ENCODE results near the gene FAM120A. TPM values are rescaled to one million over a fixed set of nuclear protein-coding genes. Genes with fewer than 3 reads are reported as not detected.
A peak's percentile ranks its signal among the peaks of the same experiment; 100 is the strongest.

The FAM120A gene
- total RNA-seq, 2 experiments from 2014 or later, result 115 to 154 TPM

- intact Hi-C loops (cut with DNase I, micrococcal nuclease), result no loop called here
- no peaks in the 10 kb centered on the region for H3K27me3 Mint-ChIP-seq
- H3K9me3 Mint-ChIP-seq (ENCODE audit: low read depth), result no peaks in the 10 kb centered on the region
- no peak for ATAC-seq
- CTCF ChIA-PET, result interaction anchor here (1.8 kb wide), 1 partner anchor 25 kb away, joined by 4 read pairs; no protein-coding TSS in a partner anchor
- H3K27ac Mint-ChIP-seq, result no peak overlapping the region
- POLR2A ChIA-PET, result no interaction called here
- no peaks in the 10 kb centered on the region for H3K36me3 Mint-ChIP-seq (ENCODE audit: low read depth)
- peaks cover 58% of the 10 kb centered on the region for H3K4me1 Mint-ChIP-seq
- H3K4me3 Mint-ChIP-seq, result no peak overlapping the region
- DNase-seq, result no peak
Observed at GRCh38 chr9:93591301-93592007, 140.0 kb downstream of the FAM120A start.

- CTCF ChIA-PET, result interaction anchor here (0.6 to 1.8 kb wide), 2 partner anchors 18 to 26 kb away, joined by 3 to 4 read pairs; no protein-coding TSS in a partner anchor
- intact Hi-C loops (cut with DNase I, micrococcal nuclease), result no loop called here
Observed at GRCh38 chr9:93592008-93592642, 140.6 kb downstream of the FAM120A start.

GRCh38 chr9:93592643-93593021, 141.1 kb downstream of the FAM120A start:
- Mint-ChIP-seq H3K27ac (no peak overlapping the region), H3K9me3 (ENCODE audit: low read depth) (no peaks in the 10 kb centered on the region), H3K36me3 (ENCODE audit: low read depth) (no peaks in the 10 kb centered on the region), H3K4me3 (no peak overlapping the region), H3K27me3 (no peaks in the 10 kb centered on the region), H3K4me1 (peaks cover 54% of the 10 kb centered on the region)
- DNase-seq (no peak), ATAC-seq (peak; percentile 69)
- intact Hi-C loops (cut with DNase I, micrococcal nuclease), result no loop called here
- CTCF ChIA-PET, result interaction anchor here (0.6 to 1.8 kb wide), 2 partner anchors 17 to 26 kb away, joined by 3 to 4 read pairs; no protein-coding TSS in a partner anchor
- POLR2A ChIA-PET, result no interaction called here

More at GRCh38 chr9:93592008-93592642, 140.6 kb downstream of the FAM120A start:
- Mint-ChIP-seq H3K9me3 (ENCODE audit: low read depth) (no peaks in the 10 kb centered on the region), H3K27me3 (no peaks in the 10 kb centered on the region), H3K4me3 (no peak overlapping the region), H3K27ac (no peak overlapping the region), H3K36me3 (ENCODE audit: low read depth) (no peaks in the 10 kb centered on the region), H3K4me1 (peaks cover 53% of the 10 kb centered on the region)
- no peak for DNase-seq
- no peak for ATAC-seq
- POLR2A ChIA-PET, result no interaction called here

GRCh38 chr9:93593144-93593658, 141.7 kb downstream of the FAM120A start:
- intact Hi-C loops (cut with DNase I, micrococcal nuclease), result no loop called here
- ATAC-seq, result no peak
- ChIA-PET CTCF (interaction anchor here (0.6 to 0.7 kb wide), 3 partner anchors 17 to 567 kb away, joined by 3 read pairs; no protein-coding TSS in a partner anchor), POLR2A (no interaction called here)
- H3K4me1 Mint-ChIP-seq, result peaks cover 54% of the 10 kb centered on the region
- DNase-seq, result no peak
- no peaks in the 10 kb centered on the region for H3K36me3 Mint-ChIP-seq (ENCODE audit: low read depth)
- H3K4me3 Mint-ChIP-seq, result no peak overlapping the region
- H3K27ac Mint-ChIP-seq, result no peak overlapping the region
- no peaks in the 10 kb centered on the region for H3K27me3 Mint-ChIP-seq
- no peaks in the 10 kb centered on the region for H3K9me3 Mint-ChIP-seq (ENCODE audit: low read depth)

- Mint-ChIP-seq H3K27me3 (no peaks in the 10 kb centered on the region), H3K4me3 (no peak overlapping the region), H3K27ac (no peak overlapping the region), H3K4me1 (peaks cover 56% of the 10 kb centered on the region), H3K36me3 (ENCODE audit: low read depth) (no peaks in the 10 kb centered on the region), H3K9me3 (ENCODE audit: low read depth) (no peaks in the 10 kb centered on the region)
- ChIA-PET CTCF (interaction anchor here (1.1 kb wide), 1 partner anchor 10 kb away, joined by 3 read pairs; no protein-coding TSS in a partner anchor), POLR2A (interaction anchor here (0.6 kb wide), 1 partner anchor 103 kb away, joined by 4 read pairs; no protein-coding TSS in a partner anchor)
- ATAC-seq, result no peak
- intact Hi-C loops (cut with DNase I, micrococcal nuclease), result no loop called here
- DNase-seq, result no peak
Observed at GRCh38 chr9:93594041-93594756, 142.7 kb downstream of the FAM120A start.

- CTCF ChIA-PET, result no interaction called here
- no peaks in the 10 kb centered on the region for H3K36me3 Mint-ChIP-seq (ENCODE audit: low read depth)
- DNase-seq (no peak), ATAC-seq (no peak)
- intact Hi-C loops (cut with DNase I, micrococcal nuclease), result no loop called here
- no peaks in the 10 kb centered on the region for H3K27me3 Mint-ChIP-seq
- POLR2A ChIA-PET, result no interaction called here
- H3K4me1 Mint-ChIP-seq, result peaks cover 57% of the 10 kb centered on the region
- no peaks in the 10 kb centered on the region for H3K9me3 Mint-ChIP-seq (ENCODE audit: low read depth)
- no peak overlapping the region for H3K27ac Mint-ChIP-seq
- H3K4me3 Mint-ChIP-seq, result no peak overlapping the region
Observed at GRCh38 chr9:93595461-93595860, 144.0 kb downstream of the FAM120A start.

GRCh38 chr9:93595861-93596365, 144.4 kb downstream of the FAM120A start:
- intact Hi-C loops (cut with DNase I, micrococcal nuclease), result no loop called here
- ChIA-PET POLR2A (no interaction called here), CTCF (interaction anchor here (0.6 kb wide), 1 partner anchor 45 kb away, joined by 3 read pairs; no protein-coding TSS in a partner anchor)
- Mint-ChIP-seq H3K36me3 (ENCODE audit: low read depth) (no peaks in the 10 kb centered on the region), H3K9me3 (ENCODE audit: low read depth) (no peaks in the 10 kb centered on the region), H3K27me3 (no peaks in the 10 kb centered on the region), H3K4me1 (peaks cover 60% of the 10 kb centered on the region), H3K4me3 (no peak overlapping the region), H3K27ac (no peak overlapping the region)
- DNase-seq (no peak), ATAC-seq (no peak)

- ChIA-PET POLR2A (no interaction called here), CTCF (interaction anchor here (0.6 kb wide), 1 partner anchor 45 kb away, joined by 3 read pairs; no protein-coding TSS in a partner anchor)
- Mint-ChIP-seq H3K4me1 (peaks cover 61% of the 10 kb centered on the region), H3K27ac (no peak overlapping the region), H3K9me3 (ENCODE audit: low read depth) (no peaks in the 10 kb centered on the region), H3K27me3 (no peaks in the 10 kb centered on the region), H3K36me3 (ENCODE audit: low read depth) (no peaks in the 10 kb centered on the region), H3K4me3 (no peak overlapping the region)
- intact Hi-C loops (cut with DNase I, micrococcal nuclease), result no loop called here
- no peak for ATAC-seq
- DNase-seq, result no peak
Observed at GRCh38 chr9:93596399-93596798, 144.9 kb downstream of the FAM120A start.

GRCh38 chr9:93597142-93597706, 145.7 kb downstream of the FAM120A start:
- H3K36me3 Mint-ChIP-seq (ENCODE audit: low read depth), result no peaks in the 10 kb centered on the region
- H3K9me3 Mint-ChIP-seq (ENCODE audit: low read depth), result no peaks in the 10 kb centered on the region
- CTCF ChIA-PET, result no interaction called here
- H3K4me1 Mint-ChIP-seq, result peaks cover 59% of the 10 kb centered on the region
- intact Hi-C loops (cut with DNase I, micrococcal nuclease), result no loop called here
- no peak overlapping the region for H3K4me3 Mint-ChIP-seq
- POLR2A ChIA-PET, result no interaction called here
- no peak for ATAC-seq
- H3K27me3 Mint-ChIP-seq, result no peaks in the 10 kb centered on the region
- no peak overlapping the region for H3K27ac Mint-ChIP-seq
- no peak for DNase-seq

- Mint-ChIP-seq H3K27me3 (no peaks in the 10 kb centered on the region), H3K4me1 (peaks cover 55% of the 10 kb centered on the region)
Observed at GRCh38 chr9:93597871-93598646, 146.6 kb downstream of the FAM120A start.

More at GRCh38 chr9:93597871-93598646, 146.6 kb downstream of the FAM120A start:
- H3K9me3 Mint-ChIP-seq (ENCODE audit: low read depth), result no peaks in the 10 kb centered on the region
- no peak for ATAC-seq
- ChIA-PET CTCF (no interaction called here), POLR2A (no interaction called here)
- no peak overlapping the region for H3K4me3 Mint-ChIP-seq
- DNase-seq, result no peak
- H3K36me3 Mint-ChIP-seq (ENCODE audit: low read depth), result peaks cover 2% of the 10 kb centered on the region
- H3K27ac Mint-ChIP-seq, result no peak overlapping the region
- intact Hi-C loops (cut with DNase I, micrococcal nuclease), result no loop called here
